RWPE1 (cell line): ENCODE measurements around the gene FAM151B.
A peak's percentile ranks its signal among the peaks of the same experiment; 100 is the strongest.

ENCODE experiments used
- CTCF ChIA-PET: fragments of 350-600 bp; sonication (Branson Sonifier 250); formaldehyde crosslinking; extraction: SDS; loops from one replicate; lab custom pipeline; 2021; lab: Yijun Ruan, JAX
- POLR2A ChIA-PET: fragments of 400-600 bp; formaldehyde crosslinking; extraction: SDS; loops from one replicate; lab custom pipeline; 2020; ENCODE audit warnings: antibody characterized with exemption; ENCODE audit not compliant: low non-redundant PET; lab: Yijun Ruan, JAX
- DNase-seq: peaks from one replicate; pipeline ENCODE4 v3.0.0; 2012; ENCODE audit warnings: low spot score
- H3K27ac ChIP-seq: fragments of 450-650 bp; 2 replicates; pipeline ENCODE4 v1.5.1; 2017
- TF ChIP-seq, protein P1 (sequence below): fragments of 450-650 bp; conservative IDR thresholded peaks from 2 replicates; pipeline ENCODE4 v1.5.1; 2017; ENCODE audit warnings: low read depth, mild to moderate bottlenecking

The FAM151B gene

GRCh38 chr5:80487829-80488721 is at the start of gene FAM151B:
FAM151B (plus strand) TSS chr5:80488100; CDS start chr5:80488124, 24 bp downstream.
- POLR2A ChIA-PET = no interaction called here
- H3K27ac ChIP-seq = peak within 1 kb of the TSS; percentile 86
- TF ChIP-seq, protein P1, sequence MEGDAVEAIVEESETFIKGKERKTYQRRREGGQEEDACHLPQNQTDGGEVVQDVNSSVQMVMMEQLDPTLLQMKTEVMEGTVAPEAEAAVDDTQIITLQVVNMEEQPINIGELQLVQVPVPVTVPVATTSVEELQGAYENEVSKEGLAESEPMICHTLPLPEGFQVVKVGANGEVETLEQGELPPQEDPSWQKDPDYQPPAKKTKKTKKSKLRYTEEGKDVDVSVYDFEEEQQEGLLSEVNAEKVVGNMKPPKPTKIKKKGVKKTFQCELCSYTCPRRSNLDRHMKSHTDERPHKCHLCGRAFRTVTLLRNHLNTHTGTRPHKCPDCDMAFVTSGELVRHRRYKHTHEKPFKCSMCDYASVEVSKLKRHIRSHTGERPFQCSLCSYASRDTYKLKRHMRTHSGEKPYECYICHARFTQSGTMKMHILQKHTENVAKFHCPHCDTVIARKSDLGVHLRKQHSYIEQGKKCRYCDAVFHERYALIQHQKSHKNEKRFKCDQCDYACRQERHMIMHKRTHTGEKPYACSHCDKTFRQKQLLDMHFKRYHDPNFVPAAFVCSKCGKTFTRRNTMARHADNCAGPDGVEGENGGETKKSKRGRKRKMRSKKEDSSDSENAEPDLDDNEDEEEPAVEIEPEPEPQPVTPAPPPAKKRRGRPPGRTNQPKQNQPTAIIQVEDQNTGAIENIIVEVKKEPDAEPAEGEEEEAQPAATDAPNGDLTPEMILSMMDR = peak; percentile 37; the same call in 1 of the 2 replicates
- peak; percentile 97 for DNase-seq
- CTCF ChIA-PET = interaction anchor here (0.6 to 0.9 kb wide), 6 partner anchors 16 to 1771 kb away, joined by 3 to 7 read pairs (median 4); no protein-coding TSS in a partner anchor

GRCh38 chr5:80438739-80439138 is 49.2 kb upstream of the FAM151B start:
- H3K27ac ChIP-seq = no peak overlapping the region
- ChIA-PET POLR2A (no interaction called here), CTCF (interaction anchor here (0.8 kb wide), 1 partner anchor 38 kb away, joined by 4 read pairs; no protein-coding TSS in a partner anchor)
- no peak for DNase-seq
- TF ChIP-seq, protein P1 = no peak

- no peak overlapping the region for H3K27ac ChIP-seq
- ChIA-PET CTCF (no interaction called here), POLR2A (no interaction called here)
- DNase-seq = no peak
- TF ChIP-seq, protein P1 = no peak
These were observed 48.7 kb upstream of the FAM151B start for GRCh38 chr5:80439213-80439612.

DNA sequence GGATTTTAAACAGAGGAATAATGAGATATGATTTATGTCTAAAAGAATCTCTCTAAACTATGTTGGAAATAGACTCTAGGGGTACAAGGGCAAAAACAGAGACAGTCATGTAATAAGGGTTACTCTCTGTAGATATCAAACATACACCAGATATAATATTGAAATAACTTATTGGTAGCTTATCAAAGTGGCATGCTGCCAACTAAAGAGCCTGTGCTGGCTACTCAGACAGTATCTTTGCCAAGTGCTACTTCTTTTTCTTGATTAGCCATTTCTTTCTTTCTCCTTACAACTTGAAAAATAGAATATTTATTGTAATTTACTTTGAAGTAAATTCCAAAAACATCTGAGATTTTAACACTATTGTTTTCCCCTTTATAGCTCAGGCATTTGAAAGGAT is 45.2 kb upstream of the FAM151B start:
- POLR2A ChIA-PET = no interaction called here
- CTCF ChIA-PET = no interaction called here
- TF ChIP-seq, protein P1 = no peak
- H3K27ac ChIP-seq = no peak overlapping the region
- DNase-seq = no peak

DNA sequence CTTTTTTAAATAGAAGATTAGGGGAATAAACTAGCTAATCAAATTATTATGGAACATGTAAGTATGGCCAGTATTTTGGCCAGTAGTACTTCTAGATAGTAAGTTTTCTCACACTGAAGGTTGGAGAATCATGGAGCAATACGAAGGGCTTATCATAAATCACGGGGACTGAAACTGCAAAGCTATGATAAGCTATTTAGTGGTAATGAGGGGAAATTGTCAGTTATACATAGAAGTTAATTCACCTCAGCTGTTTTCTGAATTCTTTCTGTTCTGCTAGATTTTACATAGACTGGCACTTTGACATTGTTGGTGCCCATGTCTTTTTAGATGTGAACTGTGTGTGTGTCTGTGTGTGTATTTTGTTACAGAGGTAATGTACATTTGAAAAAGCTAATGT is 34.5 kb upstream of the FAM151B start:
- ChIA-PET POLR2A (no interaction called here), CTCF (no interaction called here)
- DNase-seq = no peak
- TF ChIP-seq, protein P1 = no peak
- no peak overlapping the region for H3K27ac ChIP-seq

- DNase-seq = no peak
- POLR2A ChIA-PET = no interaction called here
- TF ChIP-seq, protein P1 = no peak
- CTCF ChIA-PET = interaction anchor here (0.6 kb wide), 1 partner anchor 219 kb away, joined by 4 read pairs; no protein-coding TSS in a partner anchor
- H3K27ac ChIP-seq = no peak overlapping the region
These were observed 24.6 kb upstream of the FAM151B start for GRCh38 chr5:80463269-80463668.
